HG03045 (cell line): ENCODE data around the gene SIPA1L3.

ENCODE experiments used
- ATAC-seq: cut with Tn5 transposase; IDR thresholded peaks from one replicate; pipeline ENCODE4 v1.9.1; 2021; ENCODE audit warnings: mild to moderate bottlenecking, moderate library complexity; ENCODE audit not compliant: unreplicated experiment

Gene SIPA1L3

GRCh38 chr19:37994823-37995130 is 87.8 kb downstream of the SIPA1L3 start:
- no peak for ATAC-seq

GRCh38 chr19:37995346-37995745 is 88.3 kb downstream of the SIPA1L3 start:
- ATAC-seq = no peak

- no peak for ATAC-seq
Observed at GRCh38 chr19:37997911-37998344, 90.9 kb downstream of the SIPA1L3 start.

GRCh38 chr19:37998801-37999308 is 91.8 kb downstream of the SIPA1L3 start:
- ATAC-seq = no peak

- no peak for ATAC-seq
Observed at GRCh38 chr19:37999309-38000213, 92.6 kb downstream of the SIPA1L3 start.

GRCh38 chr19:38001158-38001781 is 94.3 kb downstream of the SIPA1L3 start:
- no peak for ATAC-seq

- no peak for ATAC-seq
Observed at GRCh38 chr19:38003438-38004185, 96.6 kb downstream of the SIPA1L3 start.

- ATAC-seq = no peak
Observed at GRCh38 chr19:38004186-38004520, 97.1 kb downstream of the SIPA1L3 start.

- ATAC-seq = peak; percentile 61
Observed at GRCh38 chr19:38004521-38005223, 97.7 kb downstream of the SIPA1L3 start.

- ATAC-seq = no peak
Observed at GRCh38 chr19:38005224-38005614, 98.2 kb downstream of the SIPA1L3 start.

GRCh38 chr19:38006361-38007045 is 99.5 kb downstream of the SIPA1L3 start:
- no peak for ATAC-seq

- no peak for ATAC-seq
Observed at GRCh38 chr19:38009650-38010242, 102.7 kb downstream of the SIPA1L3 start.

- ATAC-seq = no peak
Observed at GRCh38 chr19:38011426-38011825, 104.4 kb downstream of the SIPA1L3 start.

GRCh38 chr19:38012290-38012689 is 105.3 kb downstream of the SIPA1L3 start:
- ATAC-seq = no peak

GRCh38 chr19:38012944-38013343 is 105.9 kb downstream of the SIPA1L3 start:
- ATAC-seq = no peak

- ATAC-seq = no peak
Observed at GRCh38 chr19:38013913-38014580, 107.0 kb downstream of the SIPA1L3 start.

GRCh38 chr19:38015216-38015615 is 108.2 kb downstream of the SIPA1L3 start:
- ATAC-seq = no peak

- no peak for ATAC-seq
Observed at GRCh38 chr19:38015761-38016160, 108.8 kb downstream of the SIPA1L3 start.

- ATAC-seq = no peak
Observed at GRCh38 chr19:38017401-38018151, 110.6 kb downstream of the SIPA1L3 start.
